Endodermal cell (in vitro differentiated cells): ENCODE data around the gene HP. TPM values are rescaled to one million over a fixed set of nuclear protein-coding genes. Genes with fewer than 3 reads are reported as not detected.
A peak's percentile ranks its signal among the peaks of the same experiment; 100 is the strongest.

Experiments used
- DNase-seq: peaks from one replicate; pipeline ENCODE4 v3.0.0-alpha.2; 2017
- H3K27ac ChIP-seq: 2 replicates; pipeline ENCODE4 v1.5.1; 2013; ENCODE audit warnings: mild to moderate bottlenecking, low read depth, low read length, moderate library complexity
- H3K27me3 ChIP-seq: 2 replicates; pipeline ENCODE4 v1.6.1; 2013; ENCODE audit warnings: mild to moderate bottlenecking, low read length, moderate library complexity; ENCODE audit not compliant: insufficient read depth, control insufficient read depth, poor library complexity, severe bottlenecking
- H3K36me3 ChIP-seq: 2 replicates; pipeline ENCODE4 v1.7.0; 2013; ENCODE audit warnings: mild to moderate bottlenecking, low read length, moderate library complexity; ENCODE audit not compliant: control insufficient read depth, insufficient read depth
- H3K4me1 ChIP-seq: one replicate; pipeline ENCODE4 v1.7.0; 2013; ENCODE audit warnings: low read length; ENCODE audit not compliant: control insufficient read depth, insufficient read depth
- H3K4me3 ChIP-seq: 2 replicates; pipeline ENCODE4 v1.5.1; 2013; ENCODE audit warnings: mild to moderate bottlenecking, low read length, moderate library complexity
- H3K9ac ChIP-seq: 2 replicates; pipeline ENCODE4 v1.6.1; 2013; ENCODE audit warnings: mild to moderate bottlenecking, low read length, moderate library complexity; ENCODE audit not compliant: poor library complexity, severe bottlenecking; ENCODE audit errors: extremely low read depth
- H3K9me3 ChIP-seq: 2 replicates; pipeline ENCODE4 v1.6.1; 2013; ENCODE audit warnings: mild to moderate bottlenecking, low read length, moderate library complexity; ENCODE audit not compliant: control insufficient read depth
- H3K27ac Mint-ChIP-seq: 2 replicates; pipeline ENCODE4 v1.8.0; 2020; ENCODE audit warnings: mixed read lengths
- H3K27me3 Mint-ChIP-seq: 2 replicates; pipeline ENCODE4 v1.8.0; 2021; ENCODE audit warnings: mild to moderate bottlenecking, mixed read lengths; ENCODE audit not compliant: insufficient read depth
- H3K36me3 Mint-ChIP-seq: 2 replicates; pipeline ENCODE4 v1.8.0; 2020; ENCODE audit warnings: low read depth, mixed read lengths
- H3K4me1 Mint-ChIP-seq: 2 replicates; pipeline ENCODE4 v1.8.0; 2020; ENCODE audit warnings: mixed read lengths
- H3K4me3 Mint-ChIP-seq: 2 replicates; pipeline ENCODE4 v1.8.0; 2020; ENCODE audit warnings: mild to moderate bottlenecking, moderate library complexity, mixed read lengths
- H3K9me3 Mint-ChIP-seq: 2 replicates; pipeline ENCODE4 v1.8.0; 2020; ENCODE audit warnings: mild to moderate bottlenecking, mixed read lengths
- WGBS, 2 experiments: methylation state at CpG; one replicate each; pipeline versions ENCODE4 v1.1.5 to v1.1.7; 2013; ENCODE audit warnings: missing lambda C conversion rate in 2 of 2, mixed read lengths in 1 of 2; ENCODE audit not compliant: insufficient coverage in 1 of 2, insufficient read length in 1 of 2; 5-methylcytosine and 5-hydroxymethylcytosine counted together
- total RNA-seq, 2 donors: library from RNA; stranded (reverse); fragmentation: NEBNext Ultra II Directional in 1 of 2; extraction: Animal tissue kit (Norgen Biotek cat#: 25700) in 1 of 2; gene quantifications; 2 replicates in 1 of 2; 3 replicates in 1 of 2; pipeline ENCODE4 v1.2.1, GENCODE V29; 2021
- TF ChIP-seq, protein P1 (sequence below): fragments of 200-600 bp; sonication (generic); conservative IDR thresholded peaks from 2 replicates; pipeline ENCODE4 v1.5.0; 2021; ENCODE audit warnings: antibody characterized with exemption, mild to moderate bottlenecking

Gene HP
- total RNA-seq, 2 donors from 2014 or later = 3.9 to 9.5 TPM

GRCh38 chr16:72013888-72014581, 40.3 kb upstream of the HP start:
- no peaks in the 10 kb centered on the region for H3K27me3 Mint-ChIP-seq
- WGBS, 2 experiments = 53 to 81% methylated on average over 10 to 15 of the region's 15 CpGs
- H3K4me3 ChIP-seq = peak overlapping the region; percentile 48
- H3K9me3 ChIP-seq = no peaks in the 10 kb centered on the region
- peaks cover 26% of the 10 kb centered on the region for H3K36me3 ChIP-seq
- peaks cover 34% of the 10 kb centered on the region for H3K36me3 Mint-ChIP-seq
- H3K9ac ChIP-seq = peak overlapping the region; percentile 17
- peak overlapping the region; percentile 78 for H3K27ac Mint-ChIP-seq
- H3K27me3 ChIP-seq = no peaks in the 10 kb centered on the region
- peak; percentile 84 for DNase-seq
- peaks cover 17% of the 10 kb centered on the region for H3K4me1 ChIP-seq
- TF ChIP-seq, protein P1, sequence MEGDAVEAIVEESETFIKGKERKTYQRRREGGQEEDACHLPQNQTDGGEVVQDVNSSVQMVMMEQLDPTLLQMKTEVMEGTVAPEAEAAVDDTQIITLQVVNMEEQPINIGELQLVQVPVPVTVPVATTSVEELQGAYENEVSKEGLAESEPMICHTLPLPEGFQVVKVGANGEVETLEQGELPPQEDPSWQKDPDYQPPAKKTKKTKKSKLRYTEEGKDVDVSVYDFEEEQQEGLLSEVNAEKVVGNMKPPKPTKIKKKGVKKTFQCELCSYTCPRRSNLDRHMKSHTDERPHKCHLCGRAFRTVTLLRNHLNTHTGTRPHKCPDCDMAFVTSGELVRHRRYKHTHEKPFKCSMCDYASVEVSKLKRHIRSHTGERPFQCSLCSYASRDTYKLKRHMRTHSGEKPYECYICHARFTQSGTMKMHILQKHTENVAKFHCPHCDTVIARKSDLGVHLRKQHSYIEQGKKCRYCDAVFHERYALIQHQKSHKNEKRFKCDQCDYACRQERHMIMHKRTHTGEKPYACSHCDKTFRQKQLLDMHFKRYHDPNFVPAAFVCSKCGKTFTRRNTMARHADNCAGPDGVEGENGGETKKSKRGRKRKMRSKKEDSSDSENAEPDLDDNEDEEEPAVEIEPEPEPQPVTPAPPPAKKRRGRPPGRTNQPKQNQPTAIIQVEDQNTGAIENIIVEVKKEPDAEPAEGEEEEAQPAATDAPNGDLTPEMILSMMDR = no peak
- no peak overlapping the region for H3K27ac ChIP-seq
- H3K9me3 Mint-ChIP-seq = no peaks in the 10 kb centered on the region
- peaks cover 17% of the 10 kb centered on the region for H3K4me1 Mint-ChIP-seq
- peak overlapping the region; percentile 16 for H3K4me3 Mint-ChIP-seq

GRCh38 chr16:72014675-72015074, 39.6 kb upstream of the HP start:
- H3K4me3 ChIP-seq = peak overlapping the region; percentile 48
- Mint-ChIP-seq H3K4me1 (peaks cover 20% of the 10 kb centered on the region), H3K27ac (no peak overlapping the region), H3K9me3 (no peaks in the 10 kb centered on the region), H3K27me3 (no peaks in the 10 kb centered on the region), H3K4me3 (no peak overlapping the region), H3K36me3 (peaks cover 34% of the 10 kb centered on the region)
- H3K36me3 ChIP-seq = peaks cover 26% of the 10 kb centered on the region
- peaks cover 17% of the 10 kb centered on the region for H3K4me1 ChIP-seq
- no peaks in the 10 kb centered on the region for H3K27me3 ChIP-seq
- TF ChIP-seq, protein P1 = no peak
- no peak overlapping the region for H3K27ac ChIP-seq
- no peaks in the 10 kb centered on the region for H3K9me3 ChIP-seq
- H3K9ac ChIP-seq = no peak overlapping the region
- no peak for DNase-seq
- 91 to 92% methylated on average over 7 of the region's 8 CpGs for WGBS, 2 experiments

DNA sequence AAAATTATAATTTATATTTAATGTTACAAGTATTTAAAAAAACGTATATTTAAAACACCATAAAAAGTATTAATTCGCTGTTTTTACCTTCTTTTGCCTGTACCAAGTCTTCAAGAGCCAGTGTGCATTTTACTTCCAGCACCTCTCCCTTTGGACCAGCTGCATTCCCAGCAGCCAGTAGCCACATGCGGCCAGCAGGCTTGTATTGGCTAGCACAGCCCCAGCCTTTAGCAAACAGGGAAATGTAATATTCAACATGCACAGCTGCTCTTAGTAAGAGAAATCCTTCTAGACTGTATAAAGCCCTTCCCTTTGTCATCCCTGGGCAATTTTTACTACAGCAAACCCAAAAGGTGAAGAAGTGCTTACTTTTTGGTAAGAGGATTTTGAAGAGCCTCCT, 39.2 kb upstream of the HP start:
- peaks cover 20% of the 10 kb centered on the region for H3K4me1 Mint-ChIP-seq
- 91 to 100% methylated on average over 2 to 3 of the region's 3 CpGs for WGBS, 2 experiments
- no peaks in the 10 kb centered on the region for H3K9me3 Mint-ChIP-seq

More for the DNA sequence above, 39.2 kb upstream of the HP start:
- H3K4me3 ChIP-seq = no peak overlapping the region
- Mint-ChIP-seq H3K4me3 (no peak overlapping the region), H3K27me3 (no peaks in the 10 kb centered on the region), H3K27ac (no peak overlapping the region), H3K36me3 (peaks cover 30% of the 10 kb centered on the region)
- TF ChIP-seq, protein P1 = no peak
- peaks cover 17% of the 10 kb centered on the region for H3K4me1 ChIP-seq
- H3K27me3 ChIP-seq = no peaks in the 10 kb centered on the region
- H3K27ac ChIP-seq = no peak overlapping the region
- H3K9ac ChIP-seq = no peak overlapping the region
- H3K36me3 ChIP-seq = peaks cover 26% of the 10 kb centered on the region
- DNase-seq = no peak
- no peaks in the 10 kb centered on the region for H3K9me3 ChIP-seq
